ENCODE measurements around the gene ZNF710.

DNA sequence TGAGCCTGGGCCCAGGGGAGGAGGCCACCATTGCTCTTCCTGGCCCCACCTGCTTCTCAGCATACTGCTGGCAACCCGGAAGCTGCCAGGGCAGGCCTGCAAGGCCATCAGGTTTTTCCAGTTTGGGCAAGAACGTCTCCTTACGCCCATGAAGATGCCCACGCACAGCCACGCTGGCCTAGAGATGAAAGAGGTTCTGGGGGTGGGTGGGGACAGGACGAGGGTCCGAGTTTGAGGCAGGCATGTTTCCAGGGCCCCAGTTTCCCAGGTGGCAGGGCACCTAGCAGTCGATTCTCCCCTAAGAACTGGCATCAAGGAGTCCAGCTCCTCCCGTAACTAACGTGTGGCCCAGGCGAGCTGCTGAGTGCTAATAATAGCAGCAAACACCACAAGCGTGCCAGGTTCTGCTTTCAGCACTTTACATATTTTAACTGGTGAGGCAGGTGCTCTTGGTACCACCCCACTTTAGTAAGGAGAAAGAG is 45.8 kb downstream of the ZNF710 start:
- TF ChIP-seq, protein P1, sequence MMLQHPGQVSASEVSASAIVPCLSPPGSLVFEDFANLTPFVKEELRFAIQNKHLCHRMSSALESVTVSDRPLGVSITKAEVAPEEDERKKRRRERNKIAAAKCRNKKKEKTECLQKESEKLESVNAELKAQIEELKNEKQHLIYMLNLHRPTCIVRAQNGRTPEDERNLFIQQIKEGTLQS (IDR thresholded peaks at IDR 0.05; ENCODE audit: insufficient read depth, low read depth, low read length) = no peak
- TF ChIP-seq BRCA1 (IDR thresholded peaks at IDR 0.05; ENCODE audit: low read depth, low read length) (no peak), MAFK (IDR thresholded peaks at IDR 0.05; ENCODE audit: low read depth, low read length) (no peak)

All from H1 (cell line).